Activated naive CD8-positive, alpha-beta T cell (primary cell): ENCODE data around the gene LCN12.
A peak's percentile ranks its signal among the peaks of the same experiment; 100 is the strongest.

Source experiments
- H3K27ac Mint-ChIP-seq: one replicate; pipeline ENCODE4 v1.8.0; 2021; ENCODE audit warnings: mixed read lengths
- H3K27me3 Mint-ChIP-seq: one replicate; pipeline ENCODE4 v1.8.0; 2021; ENCODE audit warnings: mixed read lengths
- H3K36me3 Mint-ChIP-seq: one replicate; pipeline ENCODE4 v1.8.0; 2021; ENCODE audit warnings: mixed read lengths
- H3K4me1 Mint-ChIP-seq: one replicate; pipeline ENCODE4 v1.8.0; 2021; ENCODE audit warnings: low read depth, mixed read lengths
- H3K4me3 Mint-ChIP-seq: one replicate; pipeline ENCODE4 v1.8.0; 2021; ENCODE audit warnings: mild to moderate bottlenecking, mixed read lengths
- H3K9me3 Mint-ChIP-seq: one replicate; pipeline ENCODE4 v1.8.0; 2021; ENCODE audit warnings: low read depth, mixed read lengths

The LCN12 gene

GRCh38 chr9:136957461-136957860 is 5.4 kb downstream of the LCN12 start:
- H3K27ac Mint-ChIP-seq: no peak overlapping the region
- no peaks in the 10 kb centered on the region for H3K9me3 Mint-ChIP-seq
- peaks cover 13% of the 10 kb centered on the region for H3K4me1 Mint-ChIP-seq
- H3K4me3 Mint-ChIP-seq: no peak overlapping the region
- H3K27me3 Mint-ChIP-seq: no peaks in the 10 kb centered on the region
- no peaks in the 10 kb centered on the region for H3K36me3 Mint-ChIP-seq

GRCh38 chr9:136957901-136958300 is 5.8 kb downstream of the LCN12 start:
- H3K4me1 Mint-ChIP-seq: peaks cover 16% of the 10 kb centered on the region

GRCh38 chr9:136958473-136958872 is 6.4 kb downstream of the LCN12 start:
- Mint-ChIP-seq H3K4me1 (peaks cover 19% of the 10 kb centered on the region), H3K27ac (no peak overlapping the region), H3K4me3 (no peak overlapping the region), H3K9me3 (no peaks in the 10 kb centered on the region), H3K36me3 (no peaks in the 10 kb centered on the region), H3K27me3 (no peaks in the 10 kb centered on the region)

More at GRCh38 chr9:136957901-136958300, 5.8 kb downstream of the LCN12 start:
- Mint-ChIP-seq H3K4me3 (no peak overlapping the region), H3K9me3 (no peaks in the 10 kb centered on the region), H3K27me3 (no peaks in the 10 kb centered on the region), H3K36me3 (no peaks in the 10 kb centered on the region), H3K27ac (no peak overlapping the region)

- Mint-ChIP-seq H3K4me1 (peaks cover 19% of the 10 kb centered on the region), H3K36me3 (no peaks in the 10 kb centered on the region), H3K4me3 (no peak overlapping the region), H3K27ac (no peak overlapping the region), H3K9me3 (no peaks in the 10 kb centered on the region), H3K27me3 (no peaks in the 10 kb centered on the region)
Measured at GRCh38 chr9:136958898-136959850, 7.1 kb downstream of the LCN12 start.

- no peaks in the 10 kb centered on the region for H3K9me3 Mint-ChIP-seq
- H3K27me3 Mint-ChIP-seq: no peaks in the 10 kb centered on the region
- H3K4me1 Mint-ChIP-seq: peaks cover 24% of the 10 kb centered on the region
- H3K27ac Mint-ChIP-seq: no peak overlapping the region
- H3K36me3 Mint-ChIP-seq: no peaks in the 10 kb centered on the region
- H3K4me3 Mint-ChIP-seq: no peak overlapping the region
Measured at GRCh38 chr9:136960212-136960937, 8.3 kb downstream of the LCN12 start.

- Mint-ChIP-seq H3K27ac (no peak overlapping the region), H3K4me1 (peaks cover 29% of the 10 kb centered on the region), H3K27me3 (no peaks in the 10 kb centered on the region), H3K9me3 (no peaks in the 10 kb centered on the region), H3K4me3 (no peak overlapping the region), H3K36me3 (no peaks in the 10 kb centered on the region)
Measured at GRCh38 chr9:136960938-136961275, 8.8 kb downstream of the LCN12 start.

GRCh38 chr9:136961279-136962065 is 9.4 kb downstream of the LCN12 start:
- H3K27ac Mint-ChIP-seq: no peak overlapping the region
- no peaks in the 10 kb centered on the region for H3K27me3 Mint-ChIP-seq
- no peak overlapping the region for H3K4me3 Mint-ChIP-seq
- H3K4me1 Mint-ChIP-seq: peaks cover 34% of the 10 kb centered on the region
- H3K9me3 Mint-ChIP-seq: no peaks in the 10 kb centered on the region
- H3K36me3 Mint-ChIP-seq: no peaks in the 10 kb centered on the region

- no peak overlapping the region for H3K27ac Mint-ChIP-seq
- H3K4me1 Mint-ChIP-seq: peaks cover 36% of the 10 kb centered on the region
- H3K36me3 Mint-ChIP-seq: no peaks in the 10 kb centered on the region
- no peaks in the 10 kb centered on the region for H3K27me3 Mint-ChIP-seq
- H3K4me3 Mint-ChIP-seq: no peak overlapping the region
- no peaks in the 10 kb centered on the region for H3K9me3 Mint-ChIP-seq
Measured at GRCh38 chr9:136962163-136962562, 10.1 kb downstream of the LCN12 start.

- Mint-ChIP-seq H3K27ac (no peak overlapping the region), H3K9me3 (no peaks in the 10 kb centered on the region), H3K4me3 (no peak overlapping the region), H3K27me3 (no peaks in the 10 kb centered on the region), H3K36me3 (no peaks in the 10 kb centered on the region), H3K4me1 (peaks cover 36% of the 10 kb centered on the region)
Measured at GRCh38 chr9:136962701-136963248, 10.7 kb downstream of the LCN12 start.

GRCh38 chr9:136963341-136963740 is 11.3 kb downstream of the LCN12 start:
- Mint-ChIP-seq H3K4me1 (peaks cover 36% of the 10 kb centered on the region), H3K27me3 (no peaks in the 10 kb centered on the region), H3K36me3 (no peaks in the 10 kb centered on the region), H3K9me3 (no peaks in the 10 kb centered on the region), H3K4me3 (no peak overlapping the region), H3K27ac (no peak overlapping the region)

GRCh38 chr9:136963751-136964150 is 11.7 kb downstream of the LCN12 start:
- Mint-ChIP-seq H3K27ac (no peak overlapping the region), H3K9me3 (no peaks in the 10 kb centered on the region), H3K27me3 (no peaks in the 10 kb centered on the region), H3K36me3 (no peaks in the 10 kb centered on the region), H3K4me1 (peaks cover 36% of the 10 kb centered on the region), H3K4me3 (no peak overlapping the region)

GRCh38 chr9:136964171-136964689 is 12.2 kb downstream of the LCN12 start:
- no peaks in the 10 kb centered on the region for H3K36me3 Mint-ChIP-seq
- H3K27ac Mint-ChIP-seq: no peak overlapping the region
- peaks cover 34% of the 10 kb centered on the region for H3K4me1 Mint-ChIP-seq
- H3K27me3 Mint-ChIP-seq: no peaks in the 10 kb centered on the region
- no peaks in the 10 kb centered on the region for H3K9me3 Mint-ChIP-seq
- H3K4me3 Mint-ChIP-seq: no peak overlapping the region

GRCh38 chr9:136964833-136965422 is 12.9 kb downstream of the LCN12 start:
- H3K27me3 Mint-ChIP-seq: no peaks in the 10 kb centered on the region
- peak overlapping the region; percentile 53 for H3K4me3 Mint-ChIP-seq
- H3K9me3 Mint-ChIP-seq: no peaks in the 10 kb centered on the region
- H3K4me1 Mint-ChIP-seq: peaks cover 33% of the 10 kb centered on the region
- peak overlapping the region; percentile 28 for H3K27ac Mint-ChIP-seq
- H3K36me3 Mint-ChIP-seq: no peaks in the 10 kb centered on the region

- H3K9me3 Mint-ChIP-seq: no peaks in the 10 kb centered on the region
- peak overlapping the region; percentile 48 for H3K27ac Mint-ChIP-seq
- no peaks in the 10 kb centered on the region for H3K27me3 Mint-ChIP-seq
- peaks cover 24% of the 10 kb centered on the region for H3K4me1 Mint-ChIP-seq
- H3K36me3 Mint-ChIP-seq: no peaks in the 10 kb centered on the region
- peak overlapping the region; percentile 83 for H3K4me3 Mint-ChIP-seq
Measured at GRCh38 chr9:136965771-136966484, 13.9 kb downstream of the LCN12 start.
